Testis (tissue), 2 donors: ENCODE data around the gene UBE2L3.
"Not testable (repeated sequence)": the region's sequence is repeated elsewhere in the genome, so short reads cannot be mapped to it uniquely, and the experiment has no call there.

Experiments used
- CTCF ChIP-seq, 3 experiments: fragments of 450-650 bp in 2 of 3; fragments of 200-600 bp in 1 of 3; sonication (generic) in 1 of 3; IDR thresholded peaks; one replicate each; pipeline ENCODE4 v1.5.1; 2016 to 2019; ENCODE audit warnings: antibody characterized with exemption in 3 of 3, mild to moderate bottlenecking in 2 of 3, moderate library complexity in 1 of 3
- POLR2A ChIP-seq: fragments of 450-650 bp; IDR thresholded peaks from one replicate; pipeline ENCODE4 v1.6.1; 2017; ENCODE audit warnings: antibody characterized with exemption, mild to moderate bottlenecking, moderate library complexity

DNA sequence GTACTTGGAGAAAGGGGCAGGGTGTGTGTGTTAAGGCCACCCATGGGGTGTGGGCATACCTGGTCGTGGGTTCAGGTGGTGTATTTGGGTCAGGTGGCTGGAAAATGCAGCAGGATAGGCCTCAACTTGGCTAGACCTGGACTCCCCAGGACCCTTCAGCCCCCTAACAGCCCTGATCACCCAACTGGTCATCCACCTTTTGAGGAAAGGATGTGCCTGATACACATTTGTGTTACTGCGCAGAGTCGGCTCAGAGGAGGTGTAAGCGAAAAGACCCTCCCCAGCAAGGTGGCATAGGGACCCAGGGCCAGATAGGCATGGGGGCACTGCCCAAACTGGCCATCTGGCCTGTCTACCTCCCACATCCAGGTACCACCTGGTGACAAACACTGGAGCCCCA, 16.2 kb upstream of the UBE2L3 start, which contains the start of gene RIMBP3C:
- not testable (repeated sequence) for TF ChIP-seq CTCF (IDR thresholded peaks at IDR 0.05); POLR2A
